SIG-M5 (cell line): ENCODE results near the gene MRTFB.

ENCODE experiments used
- DNase-seq: peaks from one replicate; lab custom pipeline; 2025; lab: John Stamatoyannopoulos, UW

MRTFB gene

DNA sequence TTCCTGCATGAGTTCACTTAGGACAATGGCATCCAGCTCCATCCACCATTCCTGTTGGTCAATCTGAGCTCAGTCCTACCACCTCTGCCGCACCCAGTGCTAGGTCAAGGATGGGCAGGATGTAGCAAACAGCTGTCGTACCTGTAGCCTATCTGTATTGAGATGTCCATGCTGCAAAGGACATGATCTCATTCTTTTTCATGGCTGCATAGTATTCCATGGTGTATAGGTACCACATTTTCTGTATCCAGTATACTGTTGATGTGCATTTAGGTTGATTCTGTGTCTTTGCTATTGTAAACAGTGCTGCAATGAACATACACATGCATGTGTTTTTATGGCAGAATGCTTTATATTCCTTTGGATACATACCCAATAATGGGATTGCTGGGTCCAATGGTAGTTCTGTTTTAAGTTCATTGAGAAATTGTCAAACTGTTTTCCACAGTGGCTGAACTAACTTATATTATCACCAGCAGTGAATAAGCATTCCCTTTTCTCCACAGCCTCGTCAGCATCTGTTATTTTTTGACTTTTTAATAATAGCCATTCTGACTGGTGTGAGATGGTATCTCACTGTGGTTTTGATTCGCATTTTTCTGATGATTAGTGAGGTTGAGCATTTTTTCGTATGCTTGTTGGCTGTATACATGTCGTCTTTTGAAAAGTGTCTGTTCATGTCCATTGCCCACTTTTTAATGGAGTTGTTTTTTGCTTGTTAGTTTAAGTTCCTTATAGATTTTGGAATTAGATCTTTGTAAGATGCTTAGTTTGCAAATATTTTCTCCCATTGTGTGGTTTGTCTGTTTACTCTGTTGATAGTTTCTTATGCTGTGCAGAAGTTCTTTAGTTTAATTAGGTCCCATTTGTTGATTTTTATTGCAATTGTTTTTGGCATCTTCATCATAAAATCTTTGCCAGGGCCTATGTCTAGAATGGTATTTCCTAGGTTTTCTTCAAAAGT lies 7.2 kb upstream of the MRTFB start:
- no peak for DNase-seq

- no peak for DNase-seq
These were observed 1.3 kb upstream of the MRTFB start for GRCh38 chr16:14069818-14070217.

GRCh38 chr16:14070555-14070876 lies 603 bp upstream of the MRTFB start:
- no peak for DNase-seq

- DNase-seq: no peak
These were observed 605 bp downstream of the MRTFB start for GRCh38 chr16:14071576-14072271.

GRCh38 chr16:14072360-14072759 lies 1.2 kb downstream of the MRTFB start:
- no peak for DNase-seq

GRCh38 chr16:14074544-14074943 lies 3.4 kb downstream of the MRTFB start:
- DNase-seq: no peak

- DNase-seq: no peak
These were observed 6.8 kb downstream of the MRTFB start for GRCh38 chr16:14077918-14078317.

GRCh38 chr16:14086477-14086876 lies 15.4 kb downstream of the MRTFB start:
- no peak for DNase-seq

DNA sequence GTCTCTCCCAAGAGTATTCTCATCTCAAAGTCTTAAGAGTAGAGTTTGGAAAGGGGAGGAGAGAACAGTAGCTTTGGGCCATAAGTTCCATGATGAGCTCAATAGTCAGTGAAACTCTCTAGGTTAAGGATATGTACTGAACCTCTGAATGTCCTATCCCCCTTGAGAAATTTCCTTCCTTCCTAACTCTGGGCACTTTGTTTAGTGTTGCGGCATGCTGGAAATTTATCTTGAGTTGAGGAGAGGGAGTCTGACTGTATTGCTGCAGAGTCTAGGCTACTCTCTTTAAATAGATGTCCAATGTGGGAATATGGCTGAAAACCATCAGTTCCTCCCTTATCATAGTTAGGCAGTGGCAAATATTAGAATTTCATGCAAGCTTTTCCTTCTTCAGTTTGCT lies 16.1 kb downstream of the MRTFB start:
- no peak for DNase-seq

- no peak for DNase-seq
These were observed 16.6 kb downstream of the MRTFB start for GRCh38 chr16:14087590-14088154.

DNA sequence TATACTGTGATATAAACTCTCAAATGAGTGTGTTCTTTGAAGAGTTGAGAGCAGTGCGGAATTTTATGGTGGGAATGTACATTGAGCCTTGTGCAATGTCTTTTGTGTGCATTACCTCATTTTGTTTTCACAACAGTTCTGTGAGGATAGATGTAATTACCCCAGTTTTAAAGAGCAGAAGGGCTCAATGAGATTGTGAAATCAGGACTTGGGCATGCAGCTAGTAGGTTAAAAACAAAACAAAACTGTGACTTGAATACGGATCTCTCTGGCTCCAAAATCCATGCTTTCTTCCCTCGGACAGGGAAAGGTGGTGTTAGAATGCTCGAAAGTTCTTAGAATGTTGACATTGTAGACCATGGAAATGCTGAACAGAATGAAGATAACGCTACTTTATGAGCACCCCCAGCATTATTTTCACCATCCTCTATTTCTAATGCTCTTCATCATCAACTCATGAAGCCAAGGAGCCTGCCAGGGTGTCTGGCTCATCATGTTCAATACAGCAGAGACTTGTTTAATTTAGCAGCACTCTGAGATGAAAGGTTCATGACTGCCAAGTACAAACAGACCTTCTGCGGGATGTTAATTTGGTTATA lies 17.1 kb downstream of the MRTFB start:
- no peak for DNase-seq

- no peak for DNase-seq
These were observed 18.2 kb downstream of the MRTFB start for GRCh38 chr16:14089283-14089823.

- DNase-seq: no peak
These were observed 21.4 kb downstream of the MRTFB start for GRCh38 chr16:14092561-14092960.

GRCh38 chr16:14095883-14096551 lies 24.9 kb downstream of the MRTFB start:
- no peak for DNase-seq

- DNase-seq: no peak
These were observed 26.3 kb downstream of the MRTFB start for GRCh38 chr16:14097182-14097959.

GRCh38 chr16:14098081-14098480 lies 27.0 kb downstream of the MRTFB start:
- DNase-seq: no peak

- DNase-seq: no peak
These were observed 29.7 kb downstream of the MRTFB start for GRCh38 chr16:14100825-14101224.

DNA sequence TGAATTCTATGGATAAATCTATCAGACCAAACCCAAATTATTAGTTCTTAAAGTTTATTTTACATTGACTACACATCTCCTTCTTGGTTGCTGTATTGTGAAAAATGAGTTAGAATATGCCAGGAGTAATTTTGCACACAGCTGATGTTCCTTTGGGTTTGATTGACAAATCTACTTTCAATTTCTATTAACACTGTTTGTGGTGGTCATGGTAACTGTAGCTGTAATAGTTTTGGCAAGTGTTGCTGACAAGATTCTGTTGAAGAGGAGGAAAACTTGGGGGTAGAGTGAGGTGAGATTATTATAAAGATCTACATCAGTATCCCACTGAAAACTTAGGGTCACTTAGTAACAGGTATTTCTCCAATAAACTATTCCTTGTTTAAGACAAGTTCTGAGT lies 30.3 kb downstream of the MRTFB start:
- DNase-seq: no peak

- no peak for DNase-seq
These were observed 32.0 kb downstream of the MRTFB start for GRCh38 chr16:14102925-14103720.

DNA sequence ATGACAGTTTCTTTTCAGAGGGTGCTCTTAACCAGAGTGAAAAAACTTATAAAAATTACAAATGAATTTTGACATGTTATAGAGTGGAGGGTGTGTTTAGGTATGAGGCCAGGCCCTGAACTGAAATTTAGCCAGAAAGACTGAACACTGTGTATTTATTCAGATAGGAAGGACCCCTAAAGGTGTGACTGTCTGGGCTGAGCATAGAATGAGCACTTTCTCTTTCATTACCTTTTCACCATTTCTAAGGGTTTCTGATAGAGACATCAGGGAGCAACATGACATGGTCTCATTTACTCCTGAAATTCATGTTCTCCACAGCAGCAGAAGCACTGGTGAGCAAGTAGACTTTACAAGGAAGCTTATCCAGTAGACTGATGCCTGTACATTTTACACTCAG lies 32.9 kb downstream of the MRTFB start:
- no peak for DNase-seq
